ENCODE measurements around the gene ATP5MC3.
"Not testable (repeated sequence)": the region's sequence is repeated elsewhere in the genome, so short reads cannot be mapped to it uniquely, and the experiment has no call there.

Gene ATP5MC3
- total RNA-seq, result 57.0 to 129 reads per million in 2 experiments

- DNase-seq (ENCODE audit: low read depth), result peak; percentile 83
These were observed at the start of gene ATP5MC3 for GRCh38 chr2:175181104-175181876. Gene ATP5MC3, minus strand, starts transcription at chr2:175181710. Its CDS starts 317 bp downstream, at chr2:175181393.

- not testable (repeated sequence) for DNase-seq (ENCODE audit: low read depth)
These were observed 47.1 kb upstream of the ATP5MC3 start for GRCh38 chr2:175228601-175229000.

DNA sequence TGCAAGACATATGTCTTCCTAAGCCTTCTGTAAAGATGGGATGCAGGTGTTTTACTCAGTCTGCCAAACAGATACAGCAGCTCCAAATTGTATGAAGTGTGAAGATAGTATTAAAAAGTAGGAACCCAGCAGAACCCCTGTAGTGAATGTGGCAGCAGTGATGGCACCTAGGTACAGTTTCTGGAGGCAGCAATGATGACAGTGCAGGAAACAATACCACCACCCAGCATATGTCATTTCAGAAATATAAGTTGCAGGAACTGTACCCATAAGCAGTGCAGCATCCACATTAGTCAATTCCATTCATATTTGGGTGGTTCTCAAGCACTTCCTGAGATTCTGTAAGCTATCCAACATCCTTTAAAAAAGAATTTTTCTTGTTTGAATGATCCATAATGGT lies 46.7 kb upstream of the ATP5MC3 start:
- DNase-seq (ENCODE audit: low read depth), result no peak

GRCh38 chr2:175227393-175227792 lies 45.9 kb upstream of the ATP5MC3 start:
- DNase-seq (ENCODE audit: low read depth), result no peak

DNA sequence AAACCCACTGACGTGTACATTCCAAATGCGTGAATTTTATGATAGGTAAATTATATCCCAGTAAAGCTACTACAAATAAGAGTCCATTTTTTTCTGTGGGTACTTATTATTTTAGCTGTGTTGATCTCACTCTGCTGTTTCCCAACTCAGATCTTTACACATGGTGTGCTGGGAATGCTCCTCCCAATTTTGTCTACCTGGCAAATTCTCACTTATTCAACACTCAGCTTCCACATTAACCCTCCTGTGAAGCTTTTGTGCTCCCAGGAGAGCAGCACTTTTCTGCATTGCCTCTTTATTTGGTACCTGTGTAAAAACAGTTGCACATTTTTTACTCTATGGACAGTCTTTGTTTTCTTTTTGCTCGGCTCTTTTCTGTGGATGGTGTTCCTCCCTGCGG lies 38.6 kb upstream of the ATP5MC3 start:
- DNase-seq (ENCODE audit: low read depth), result no peak

DNA sequence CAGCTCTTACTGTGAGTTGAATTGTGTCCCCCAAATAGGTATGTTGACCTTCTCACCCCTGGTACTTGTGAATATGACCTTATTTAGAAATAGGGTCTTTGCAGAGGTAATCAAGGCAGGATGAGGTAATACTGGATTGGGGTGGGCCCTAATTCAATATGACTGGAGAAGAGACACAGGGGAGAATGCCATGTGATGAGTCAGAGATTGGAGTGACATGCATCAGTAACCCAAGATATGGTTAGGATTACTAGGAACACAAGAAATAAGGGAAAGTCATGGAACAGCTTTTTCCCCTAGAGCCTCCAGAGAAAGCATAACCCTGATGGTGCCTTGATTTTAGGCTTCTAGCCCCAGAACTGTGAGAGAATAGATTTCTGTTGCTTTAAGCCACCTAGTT lies 37.0 kb upstream of the ATP5MC3 start:
- DNase-seq (ENCODE audit: low read depth), result no peak

DNA sequence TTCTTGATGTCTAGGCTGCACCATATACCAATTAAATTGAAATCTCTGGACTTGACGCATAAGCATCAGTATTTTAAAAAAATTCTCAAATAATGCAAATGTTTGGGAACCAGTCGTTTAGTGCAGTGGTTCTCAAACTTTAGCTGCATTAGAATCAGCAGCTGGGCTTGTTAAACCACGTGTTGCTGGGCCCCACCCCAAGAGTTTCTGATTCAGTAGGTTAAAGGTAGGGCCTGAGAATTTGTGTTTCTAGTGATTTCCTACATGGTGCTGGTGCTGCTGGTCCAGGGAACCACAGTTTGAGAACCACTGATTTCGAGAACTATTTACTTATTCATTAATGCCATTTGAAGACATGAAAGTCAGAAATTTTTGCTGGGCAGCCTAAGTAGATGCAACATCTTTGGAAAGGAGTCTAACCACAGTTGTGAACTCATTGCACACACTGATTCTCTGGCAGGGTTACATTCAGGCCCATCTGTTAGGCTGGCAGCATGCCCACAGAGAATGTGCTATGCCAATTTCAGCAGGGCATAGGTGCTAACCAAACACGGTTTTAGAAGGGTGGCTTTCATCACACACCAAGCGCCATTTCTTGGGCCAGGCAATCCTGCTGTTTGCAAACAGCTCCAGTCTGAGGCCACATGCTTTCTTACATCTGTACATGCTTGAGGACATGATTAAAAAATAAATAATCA lies 26.4 kb upstream of the ATP5MC3 start:
- DNase-seq (ENCODE audit: low read depth), result no peak

- no peak for DNase-seq (ENCODE audit: low read depth)
These were observed 25.4 kb upstream of the ATP5MC3 start for GRCh38 chr2:175206866-175207265.

DNA sequence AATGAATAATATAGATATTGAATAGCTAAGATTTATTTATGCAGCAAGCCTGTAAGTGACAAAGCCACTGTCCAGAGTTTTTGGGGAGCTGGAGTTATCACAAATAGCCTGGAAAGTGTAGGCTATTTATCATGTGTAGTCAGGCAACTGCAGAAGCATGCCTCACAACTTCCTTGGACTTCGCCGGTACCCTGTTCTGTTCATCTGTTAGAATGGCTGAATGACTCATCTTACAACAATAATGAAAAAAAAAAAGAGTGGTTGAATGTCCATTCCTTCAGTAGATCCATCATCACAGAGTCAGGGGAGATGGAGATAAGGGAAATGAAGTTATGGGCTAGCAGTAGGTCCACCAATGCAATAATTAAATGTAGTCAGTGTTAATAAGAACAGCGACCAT lies 24.0 kb upstream of the ATP5MC3 start:
- no peak for DNase-seq (ENCODE audit: low read depth)

GRCh38 chr2:175203621-175204496 lies 22.3 kb upstream of the ATP5MC3 start:
- DNase-seq (ENCODE audit: low read depth), result no peak

DNA sequence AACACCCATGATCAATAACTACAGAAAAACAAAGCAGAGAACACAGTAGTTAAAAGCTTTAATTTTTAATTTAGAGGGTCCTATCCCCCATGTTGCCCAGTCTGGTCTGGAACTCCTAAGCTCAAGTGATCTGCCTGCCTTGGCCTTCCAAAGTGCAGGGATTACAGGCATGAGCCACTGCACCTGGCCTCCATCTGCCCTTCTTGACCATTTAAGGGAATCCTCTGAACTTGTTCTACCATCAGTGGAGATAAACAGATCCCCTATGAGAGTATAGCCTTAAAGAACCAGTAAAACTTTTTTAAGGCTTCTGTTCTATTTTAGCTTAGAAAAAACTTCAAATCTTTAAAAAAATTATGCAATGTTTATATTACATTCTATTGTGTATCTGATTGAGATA lies 13.5 kb upstream of the ATP5MC3 start:
- DNase-seq (ENCODE audit: low read depth), result no peak

- no peak for DNase-seq (ENCODE audit: low read depth)
These were observed 7.3 kb upstream of the ATP5MC3 start for GRCh38 chr2:175188761-175189160.

DNA sequence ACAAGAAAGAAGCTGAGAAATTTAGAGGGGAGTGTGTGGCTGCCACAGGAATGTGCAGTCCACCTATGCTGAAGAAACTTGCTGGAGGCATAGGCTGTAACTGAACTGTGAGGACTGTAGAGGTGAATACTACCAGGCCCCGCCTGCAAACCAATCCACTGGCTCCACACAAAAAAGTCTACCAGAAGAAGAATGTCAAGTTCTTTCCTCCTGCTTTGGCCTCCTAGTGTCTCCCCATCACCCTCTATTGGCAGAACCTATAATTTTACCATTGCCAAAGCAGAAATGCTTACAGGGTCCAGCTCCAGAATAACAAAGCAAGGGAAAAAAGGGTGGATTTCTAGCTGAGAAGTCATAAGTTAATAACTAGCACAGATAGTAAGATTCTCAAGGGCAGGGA lies 5.9 kb upstream of the ATP5MC3 start:
- DNase-seq (ENCODE audit: low read depth), result no peak

DNA sequence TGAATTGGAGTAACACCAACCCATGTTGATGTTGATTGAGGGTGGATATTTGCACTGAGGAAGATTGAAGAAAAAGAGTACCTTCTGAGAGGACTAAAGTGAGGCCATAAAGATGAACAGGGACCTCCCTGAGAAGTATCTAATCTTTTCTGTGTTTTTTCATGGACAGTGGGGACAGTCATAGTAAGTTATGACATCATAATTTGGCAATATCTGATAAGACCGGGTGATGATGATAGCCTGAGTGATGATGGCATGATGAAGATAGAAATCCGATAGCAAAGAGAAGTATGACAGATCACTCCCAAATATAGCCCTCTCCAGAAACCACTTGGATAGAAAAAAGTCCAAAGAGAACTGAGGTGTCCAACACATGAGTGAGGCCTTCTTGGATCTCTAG lies 2.2 kb upstream of the ATP5MC3 start:
- no peak for DNase-seq (ENCODE audit: low read depth)

- no peak for DNase-seq (ENCODE audit: low read depth)
These were observed 383 bp upstream of the ATP5MC3 start for GRCh38 chr2:175181877-175182308.

- peak; percentile 11 for DNase-seq (ENCODE audit: low read depth)
These were observed 808 bp downstream of the ATP5MC3 start for GRCh38 chr2:175180701-175181103.

GRCh38 chr2:175176624-175177023 lies 4.9 kb downstream of the ATP5MC3 start:
- no peak for DNase-seq (ENCODE audit: low read depth)

DNA sequence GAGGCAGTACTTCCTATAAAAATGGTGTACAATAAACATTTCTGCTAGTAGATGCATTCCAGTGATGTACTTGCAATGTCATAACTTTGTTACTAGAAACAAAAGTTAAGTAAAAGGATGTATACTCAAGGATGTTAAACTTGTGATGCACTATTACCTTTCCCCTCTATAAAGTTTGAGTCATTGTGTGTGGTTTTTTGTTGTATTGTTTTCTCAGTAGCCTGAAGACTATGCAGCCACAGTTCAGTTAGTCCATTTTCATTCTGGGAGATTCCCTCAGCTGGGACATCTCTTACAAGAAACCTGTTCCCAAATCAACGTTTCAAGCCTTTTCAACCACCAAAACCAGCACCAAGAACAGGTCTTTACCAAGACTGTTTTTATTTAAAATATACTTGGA lies 5.6 kb downstream of the ATP5MC3 start:
- DNase-seq (ENCODE audit: low read depth), result no peak

- DNase-seq (ENCODE audit: low read depth), result no peak
These were observed 6.2 kb downstream of the ATP5MC3 start for GRCh38 chr2:175175320-175175719.

DNA sequence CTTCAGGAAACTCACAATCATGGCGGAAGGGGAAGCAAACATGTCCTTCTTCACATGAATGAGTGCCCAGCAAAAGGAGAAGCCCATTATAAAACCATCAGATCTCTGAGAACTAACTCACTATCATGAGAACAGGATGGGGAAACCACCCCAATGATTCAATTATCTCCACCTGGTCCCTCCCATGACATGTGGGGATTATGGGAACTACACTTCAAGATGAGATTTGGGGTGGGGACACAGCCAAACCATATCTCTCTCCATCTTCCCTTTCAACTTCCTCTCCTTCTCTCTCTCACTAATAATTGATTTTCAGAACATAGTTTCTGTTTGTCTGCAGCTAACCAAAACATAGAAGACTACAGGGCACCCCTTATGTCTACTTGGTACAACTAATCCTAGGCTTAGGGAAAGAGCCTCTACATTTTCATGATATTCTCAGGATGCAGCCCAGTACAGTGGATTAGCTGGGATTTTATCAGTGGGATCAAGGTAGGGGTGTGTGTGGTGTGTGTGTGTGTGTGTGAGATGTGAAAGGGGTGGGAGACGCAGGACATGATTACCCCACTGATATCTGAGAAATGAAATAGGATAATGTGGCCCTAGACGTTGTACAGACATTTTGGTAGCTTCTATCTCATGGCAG lies 10.7 kb downstream of the ATP5MC3 start:
- DNase-seq (ENCODE audit: low read depth), result no peak

DNA sequence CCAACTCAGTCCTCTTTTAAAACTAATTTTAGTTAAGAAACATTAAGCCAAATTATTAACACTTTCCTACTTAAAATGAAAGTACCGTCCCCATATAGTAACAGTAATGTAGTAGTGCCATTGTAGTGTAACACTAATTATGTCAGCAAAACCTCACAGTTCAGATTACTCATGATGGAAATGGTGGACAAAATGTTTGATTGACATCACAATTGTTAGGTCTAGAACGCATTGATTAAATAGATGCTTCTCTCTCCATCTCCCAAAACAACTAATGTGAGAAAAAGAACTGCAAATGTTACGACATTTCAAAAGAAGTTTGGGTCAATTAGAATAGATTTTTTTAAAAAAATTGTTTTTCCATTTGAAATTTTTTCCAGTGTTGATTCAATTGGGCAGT lies 12.3 kb downstream of the ATP5MC3 start:
- DNase-seq (ENCODE audit: low read depth), result no peak

DNA sequence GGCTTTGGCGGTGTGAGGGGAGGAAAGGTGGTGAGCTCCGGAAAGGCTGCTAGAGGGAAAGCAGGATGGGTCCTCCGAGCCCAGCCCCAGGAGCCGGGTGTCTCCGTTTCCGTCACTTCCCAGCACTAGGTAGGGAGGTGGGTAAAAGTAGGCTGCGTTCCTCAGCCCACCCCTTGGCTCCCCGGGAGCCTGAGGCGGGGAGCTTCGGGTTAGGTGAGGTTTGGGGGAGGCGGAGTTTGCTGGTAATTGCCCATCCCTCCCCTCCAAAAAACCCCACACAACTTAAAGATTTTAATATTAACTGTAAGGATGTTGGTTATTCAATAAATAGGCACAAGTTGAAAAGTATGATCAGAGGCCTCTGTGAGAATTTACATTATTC lies 13.0 kb downstream of the ATP5MC3 start:
- no peak for DNase-seq (ENCODE audit: low read depth)

All from T follicular helper cell (primary cell).